Gastroesophageal sphincter (tissue), 4 donors: ENCODE measurements around the gene TPBGL. TPM values are rescaled to one million over a fixed set of nuclear protein-coding genes. Genes with fewer than 3 reads are reported as not detected.

Experiments
- ATAC-seq: fragments of 150-250 bp; one replicate; pipeline ENCODE4 v1.9.1; 2016; ENCODE audit warnings: mild to moderate bottlenecking, moderate library complexity
- H3K27ac ChIP-seq, 4 donors: fragments of 200-600 bp; sonication (generic) in 3 of 4; 1 replicate in 3 of 4; 2 replicates in 1 of 4; pipeline ENCODE4 v1.5.1; 2016 to 2019
- H3K27me3 ChIP-seq: fragments of 200-600 bp; sonication (generic); one replicate; pipeline ENCODE4 v1.5.1; 2019
- H3K36me3 ChIP-seq, 2 donors: fragments of 200-600 bp; sonication (generic); one replicate each; pipeline ENCODE4 v1.5.1; 2019; ENCODE audit warnings: control low read depth in 1 of 2
- H3K4me1 ChIP-seq, 3 donors: fragments of 200-600 bp; sonication (generic); 1 replicate in 2 of 3; 2 replicates in 1 of 3; pipeline ENCODE4 v1.5.1; 2016 to 2019; ENCODE audit warnings: control low read depth in 2 of 3
- H3K4me3 ChIP-seq, 2 donors: fragments of 200-600 bp; sonication (generic); one replicate each; pipeline ENCODE4 v1.5.1; 2019; ENCODE audit warnings: mild to moderate bottlenecking in 1 of 2, moderate library complexity in 1 of 2
- H3K9me3 ChIP-seq, 3 donors: fragments of 200-600 bp; sonication (generic); one replicate each; pipeline ENCODE4 v1.5.1; 2017 to 2019; ENCODE audit warnings: control low read depth in 2 of 3
- EP300 ChIP-seq: sonication (generic); formaldehyde crosslinking; IDR thresholded peaks from one replicate; pipeline ENCODE4 v1.6.1; 2017; ENCODE audit warnings: antibody characterized with exemption, mild to moderate bottlenecking
- POLR2A ChIP-seq, 2 donors: fragments of 450-650 bp; IDR thresholded peaks; one replicate each; pipeline ENCODE4 v1.6.1; 2017; ENCODE audit warnings: antibody characterized with exemption in 2 of 2, mild to moderate bottlenecking in 2 of 2, moderate library complexity in 1 of 2
- POLR2AphosphoS5 ChIP-seq: sonication (generic); formaldehyde crosslinking; IDR thresholded peaks from one replicate; pipeline ENCODE4 v1.6.1; 2017; ENCODE audit warnings: antibody characterized with exemption
- WGBS, 2 donors: methylation state at CpG; one replicate each; pipeline ENCODE4 v1.1.5; 2018; ENCODE audit warnings: low coverage in 1 of 2; 5-methylcytosine and 5-hydroxymethylcytosine counted together
- total RNA-seq, 4 donors: library from RNA; depleted of rRNA; stranded (reverse); fragments of >200 nt; gene quantifications; one replicate each; pipeline ENCODE4 v1.1.0, GENCODE V29; 2016
- TF ChIP-seq, protein P1 (sequence below), 4 experiments: fragments of 200-600 bp in 2 of 4; fragments of 450-650 bp in 2 of 4; sonication (generic) in 1 of 4; IDR thresholded peaks; one replicate each; pipeline ENCODE4 v1.5.1; 2017 to 2019; ENCODE audit warnings: antibody characterized with exemption in 4 of 4, mild to moderate bottlenecking in 2 of 4, moderate library complexity in 2 of 4

Gene TPBGL
- total RNA-seq, 4 donors from 2014 or later = 0.13 to 0.31 TPM; not detected in 2

DNA sequence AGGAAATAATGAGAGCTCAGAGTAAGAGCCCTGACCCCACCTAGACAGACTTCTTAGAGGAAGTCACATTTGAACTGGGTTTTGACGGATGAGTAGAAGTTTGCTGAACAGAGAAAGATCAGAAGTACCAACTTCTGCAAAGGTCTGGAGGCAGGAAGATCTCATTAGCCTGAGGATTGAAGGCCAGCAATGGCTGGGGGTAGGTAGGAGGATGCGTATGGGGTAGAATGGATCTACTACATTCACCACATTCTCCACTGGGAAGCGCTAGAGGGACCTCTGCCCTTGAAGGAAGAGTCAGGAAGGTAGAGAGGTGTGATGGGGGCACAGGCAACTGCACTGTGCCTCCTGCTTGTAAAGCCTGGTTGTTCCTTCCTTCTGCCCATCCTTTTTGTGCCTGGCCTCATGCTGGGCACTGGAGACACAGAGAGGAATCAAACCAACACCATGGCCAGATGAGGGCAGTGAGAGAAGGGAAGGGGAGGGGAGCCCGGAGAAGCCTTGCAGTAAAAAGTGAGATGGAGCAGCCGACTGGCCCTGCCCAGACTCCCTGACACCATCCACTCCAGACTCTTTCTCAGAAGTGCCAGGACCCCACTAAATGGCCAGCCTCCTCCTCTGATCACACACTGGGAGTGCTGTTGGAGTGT, 4.9 kb downstream of the TPBGL start:
- peaks cover 0 to 21% (median 3%) of the 10 kb centered on the region in 3 donors for H3K4me1 ChIP-seq
- H3K27me3 ChIP-seq = peaks cover 54% of the 10 kb centered on the region
- WGBS, 2 donors = 84 to 94% methylated on average over 3 of the region's 5 CpGs
- no peak overlapping the region for H3K4me3 ChIP-seq
- no peaks in the 10 kb centered on the region for H3K9me3 ChIP-seq
- no peak for TF ChIP-seq EP300
- TF ChIP-seq POLR2A (IDR thresholded peaks at IDR 0.05) = no peak
- no peak for TF ChIP-seq POLR2AphosphoS5
- TF ChIP-seq, protein P1, sequence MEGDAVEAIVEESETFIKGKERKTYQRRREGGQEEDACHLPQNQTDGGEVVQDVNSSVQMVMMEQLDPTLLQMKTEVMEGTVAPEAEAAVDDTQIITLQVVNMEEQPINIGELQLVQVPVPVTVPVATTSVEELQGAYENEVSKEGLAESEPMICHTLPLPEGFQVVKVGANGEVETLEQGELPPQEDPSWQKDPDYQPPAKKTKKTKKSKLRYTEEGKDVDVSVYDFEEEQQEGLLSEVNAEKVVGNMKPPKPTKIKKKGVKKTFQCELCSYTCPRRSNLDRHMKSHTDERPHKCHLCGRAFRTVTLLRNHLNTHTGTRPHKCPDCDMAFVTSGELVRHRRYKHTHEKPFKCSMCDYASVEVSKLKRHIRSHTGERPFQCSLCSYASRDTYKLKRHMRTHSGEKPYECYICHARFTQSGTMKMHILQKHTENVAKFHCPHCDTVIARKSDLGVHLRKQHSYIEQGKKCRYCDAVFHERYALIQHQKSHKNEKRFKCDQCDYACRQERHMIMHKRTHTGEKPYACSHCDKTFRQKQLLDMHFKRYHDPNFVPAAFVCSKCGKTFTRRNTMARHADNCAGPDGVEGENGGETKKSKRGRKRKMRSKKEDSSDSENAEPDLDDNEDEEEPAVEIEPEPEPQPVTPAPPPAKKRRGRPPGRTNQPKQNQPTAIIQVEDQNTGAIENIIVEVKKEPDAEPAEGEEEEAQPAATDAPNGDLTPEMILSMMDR (IDR thresholded peaks at IDR 0.05) = no peak
- no peaks in the 10 kb centered on the region for H3K36me3 ChIP-seq
- no peak for ATAC-seq
- no peak overlapping the region for H3K27ac ChIP-seq

DNA sequence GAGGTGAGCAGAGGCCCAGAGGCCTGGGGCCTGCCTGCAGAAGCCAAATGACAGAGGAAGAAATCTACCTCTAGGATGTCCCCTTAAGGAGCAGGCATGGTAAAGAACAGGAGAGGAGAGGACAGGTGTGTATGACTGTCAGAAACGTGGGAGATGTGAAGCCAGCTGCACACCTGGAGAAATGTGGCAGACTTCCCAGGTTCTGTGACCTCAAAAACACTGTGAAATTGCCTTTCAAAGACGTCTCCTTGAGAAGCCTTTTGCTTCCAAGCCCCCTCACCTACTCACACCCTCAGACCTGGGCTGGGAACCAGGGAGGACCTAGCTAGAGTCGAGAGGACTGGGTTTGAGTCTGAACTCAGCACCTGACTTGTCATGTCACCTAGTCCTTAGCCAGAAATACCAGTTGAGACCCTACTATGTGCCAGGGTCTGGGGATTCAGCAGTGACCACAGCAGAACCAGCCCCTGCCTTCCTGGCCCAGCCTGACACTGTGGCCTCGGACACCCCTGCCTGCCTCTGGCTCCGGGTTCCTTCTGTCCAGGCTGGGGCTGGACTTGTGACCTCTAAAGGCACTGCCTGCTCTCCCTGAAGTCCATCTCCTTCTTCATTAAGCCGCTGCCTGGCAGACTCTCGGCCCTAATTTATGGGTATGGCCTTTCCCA, 5.6 kb downstream of the TPBGL start:
- peaks cover 49% of the 10 kb centered on the region for H3K27me3 ChIP-seq
- peaks cover 0 to 15% (median 0%) of the 10 kb centered on the region in 3 donors for H3K4me1 ChIP-seq
- no peaks in the 10 kb centered on the region for H3K9me3 ChIP-seq
- H3K27ac ChIP-seq = no peak overlapping the region
- TF ChIP-seq, protein P1 (IDR thresholded peaks at IDR 0.05) = no peak
- TF ChIP-seq POLR2AphosphoS5 (no peak), POLR2A (IDR thresholded peaks at IDR 0.05) (no peak), EP300 (no peak)
- WGBS, 2 donors = 34 to 58% methylated on average over 3 to 4 of the region's 7 CpGs
- no peak for ATAC-seq
- H3K4me3 ChIP-seq = no peak overlapping the region
- H3K36me3 ChIP-seq = no peaks in the 10 kb centered on the region

DNA sequence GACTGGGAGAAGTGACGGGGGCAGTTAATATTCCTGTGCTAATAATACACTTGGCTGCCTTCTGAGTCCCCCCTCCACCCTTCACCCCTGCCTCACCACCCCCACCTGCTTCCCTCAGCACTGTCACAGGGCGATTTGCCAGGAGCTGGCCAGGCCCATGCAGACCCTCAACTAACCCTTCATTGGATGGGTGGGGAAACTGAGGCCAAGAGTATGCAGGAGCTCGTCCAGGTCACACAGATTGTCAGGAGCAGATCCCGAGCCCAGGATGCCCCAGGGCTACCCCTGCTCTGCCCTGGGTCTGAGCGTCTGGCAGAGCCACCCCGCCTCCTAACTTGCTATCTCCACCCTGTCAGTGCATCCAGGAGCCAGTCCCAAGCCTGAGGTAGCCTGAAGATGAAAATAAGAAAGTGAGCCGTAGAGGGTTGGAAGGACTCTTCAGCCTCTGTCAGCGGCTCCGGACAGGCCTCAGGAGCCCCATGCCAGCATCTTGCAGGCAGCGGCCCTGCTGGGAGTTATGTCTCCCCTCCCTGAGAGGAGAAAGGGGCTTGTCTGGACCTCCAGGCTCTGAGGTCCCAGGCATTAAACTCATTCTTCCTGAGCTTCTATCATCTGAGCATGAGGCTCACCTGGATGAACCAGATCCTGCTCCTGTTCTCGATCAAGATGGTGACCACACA, 6.2 kb downstream of the TPBGL start:
- Histone ChIP-seq H3K27ac (no peak overlapping the region), H3K9me3 (no peaks in the 10 kb centered on the region), H3K36me3 (no peaks in the 10 kb centered on the region), H3K27me3 (peaks cover 43% of the 10 kb centered on the region), H3K4me1 (peaks cover 0 to 8% (median 0%) of the 10 kb centered on the region in 3 donors), H3K4me3 (no peak overlapping the region)
- no peak for ATAC-seq
- WGBS, 2 donors = 76% methylated on average over 4 of the region's 11 CpGs; no CpG with 5 or more reads in 1 of the 2 donors
- no peak for TF ChIP-seq EP300
- TF ChIP-seq, protein P1 (IDR thresholded peaks at IDR 0.05) = no peak

DNA sequence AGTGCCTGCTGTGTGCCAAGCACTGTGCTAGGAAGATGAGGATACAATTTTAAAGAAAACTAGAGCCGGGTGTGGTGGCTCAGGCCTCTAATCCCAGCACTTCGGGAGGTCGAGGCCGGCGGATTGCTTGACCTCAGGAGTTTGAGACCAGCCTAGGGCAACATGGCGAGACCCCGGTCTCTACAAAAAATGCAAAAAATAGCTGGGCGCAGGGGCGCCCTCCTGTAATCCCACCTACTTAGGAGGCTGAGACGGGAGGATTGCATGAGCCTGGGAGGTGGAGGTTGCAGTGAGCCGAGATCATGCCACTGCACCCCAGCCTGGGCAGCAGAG, 8.3 kb downstream of the TPBGL start:
- Histone ChIP-seq H3K27ac (no peak overlapping the region), H3K36me3 (no peaks in the 10 kb centered on the region), H3K9me3 (peaks cover 0 to 5% (median 0%) of the 10 kb centered on the region in 3 donors), H3K4me1 (no peaks in the 10 kb centered on the region), H3K27me3 (peaks cover 22% of the 10 kb centered on the region), H3K4me3 (no peak overlapping the region)
- peak; percentile 24 for ATAC-seq
- TF ChIP-seq, protein P1 (IDR thresholded peaks at IDR 0.05) = no peak
- TF ChIP-seq EP300 (no peak), POLR2A (IDR thresholded peaks at IDR 0.05) (no peak), POLR2AphosphoS5 (no peak)
- 66% methylated on average over 6 of the region's 11 CpGs; no CpG with 5 or more reads in 1 of the 2 donors for WGBS, 2 donors
